ENCODE results near the gene PHACTR1.
"Not testable (repeated sequence)": the region's sequence is repeated elsewhere in the genome, so short reads cannot be mapped to it uniquely, and the experiment has no call there.

- TF ChIP-seq, protein P1, sequence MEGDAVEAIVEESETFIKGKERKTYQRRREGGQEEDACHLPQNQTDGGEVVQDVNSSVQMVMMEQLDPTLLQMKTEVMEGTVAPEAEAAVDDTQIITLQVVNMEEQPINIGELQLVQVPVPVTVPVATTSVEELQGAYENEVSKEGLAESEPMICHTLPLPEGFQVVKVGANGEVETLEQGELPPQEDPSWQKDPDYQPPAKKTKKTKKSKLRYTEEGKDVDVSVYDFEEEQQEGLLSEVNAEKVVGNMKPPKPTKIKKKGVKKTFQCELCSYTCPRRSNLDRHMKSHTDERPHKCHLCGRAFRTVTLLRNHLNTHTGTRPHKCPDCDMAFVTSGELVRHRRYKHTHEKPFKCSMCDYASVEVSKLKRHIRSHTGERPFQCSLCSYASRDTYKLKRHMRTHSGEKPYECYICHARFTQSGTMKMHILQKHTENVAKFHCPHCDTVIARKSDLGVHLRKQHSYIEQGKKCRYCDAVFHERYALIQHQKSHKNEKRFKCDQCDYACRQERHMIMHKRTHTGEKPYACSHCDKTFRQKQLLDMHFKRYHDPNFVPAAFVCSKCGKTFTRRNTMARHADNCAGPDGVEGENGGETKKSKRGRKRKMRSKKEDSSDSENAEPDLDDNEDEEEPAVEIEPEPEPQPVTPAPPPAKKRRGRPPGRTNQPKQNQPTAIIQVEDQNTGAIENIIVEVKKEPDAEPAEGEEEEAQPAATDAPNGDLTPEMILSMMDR (IDR thresholded peaks at IDR 0.05): not testable (repeated sequence)
- not testable (repeated sequence) for TF ChIP-seq POLR2A (IDR thresholded peaks at IDR 0.05)
Observed at GRCh38 chr6:12762731-12763434, 46.3 kb downstream of the PHACTR1 start.
